Activated CD4-positive, alpha-beta T cell treated with anti-CD3 and anti-CD28 coated beads for 48 hours (primary cell): Measurements from ENCODE around the gene PLCB4.

ENCODE experiments used
- DNase-seq: peaks from one replicate; pipeline ENCODE4 v3.0.0-alpha.2; 2020

The PLCB4 gene

DNA sequence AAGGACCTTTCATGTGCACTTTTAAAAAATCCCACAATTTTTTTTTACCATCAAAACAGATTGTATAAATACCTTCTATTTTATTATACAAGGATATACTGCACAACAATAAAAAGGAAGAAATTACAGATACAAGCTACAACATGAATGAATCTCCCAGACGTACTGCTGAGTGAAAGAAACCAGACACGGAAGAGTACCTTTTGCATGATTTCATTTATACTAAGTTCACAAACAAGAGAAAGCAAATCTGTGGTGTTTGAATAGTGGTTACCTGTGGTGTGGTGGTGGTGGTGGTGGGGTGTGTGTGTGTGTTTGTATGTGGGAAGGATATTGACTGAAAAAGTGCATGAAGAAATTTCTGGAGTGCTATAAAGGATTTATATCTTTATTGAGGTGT is 6.8 kb upstream of the PLCB4 start:
- no peak for DNase-seq

GRCh38 chr20:9066191-9066590 is 2.7 kb upstream of the PLCB4 start:
- no peak for DNase-seq

DNA sequence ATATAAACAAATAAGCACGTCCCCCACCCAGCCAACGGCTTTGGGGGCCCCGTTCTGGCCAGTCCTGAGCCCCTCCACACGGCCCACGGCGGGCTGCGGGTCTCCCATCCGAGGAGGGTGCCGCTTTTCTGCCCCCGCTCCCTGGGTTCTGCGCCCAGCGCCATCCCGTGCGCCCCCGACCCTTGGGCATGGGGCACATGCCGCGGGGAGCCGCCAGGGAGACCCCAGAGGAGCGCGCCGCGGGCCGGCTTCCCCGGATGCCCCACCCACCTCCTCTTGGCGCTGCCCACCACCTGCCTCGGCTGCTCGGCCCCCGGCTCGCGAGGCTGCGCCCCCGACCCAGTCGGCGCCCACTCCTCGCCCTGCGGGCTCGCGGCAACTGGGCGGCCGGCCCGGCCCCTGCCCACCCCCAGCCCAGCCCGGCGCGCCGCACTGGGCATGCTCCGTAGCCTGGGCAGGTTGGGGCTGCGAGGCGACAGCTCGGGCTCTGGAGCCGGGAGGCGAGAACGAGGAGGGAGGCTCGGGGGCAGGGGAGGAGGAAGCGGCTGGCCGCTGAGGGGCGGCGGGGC is 570 bp upstream of the PLCB4 start:
- DNase-seq: no peak

DNA sequence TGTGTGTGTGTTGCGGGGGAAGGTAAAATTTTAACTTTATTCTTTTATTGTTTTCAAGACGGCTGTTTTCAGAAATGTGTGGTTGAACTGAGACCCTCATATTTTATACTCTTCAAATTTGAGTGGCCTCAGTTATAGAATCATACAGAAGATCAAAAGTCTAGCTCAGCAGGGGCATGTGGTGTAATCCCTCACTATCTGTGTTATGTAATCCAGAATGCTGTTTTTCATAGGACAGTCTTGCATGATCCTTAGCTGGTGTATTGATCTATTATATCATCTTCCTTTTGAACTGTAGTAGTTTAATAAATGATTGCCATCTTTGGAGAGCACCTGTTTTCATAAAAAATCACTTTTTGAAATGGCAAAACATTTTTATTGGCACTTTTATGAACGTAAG is 1.4 kb downstream of the PLCB4 start:
- no peak for DNase-seq

- no peak for DNase-seq
These were observed 3.3 kb downstream of the PLCB4 start for GRCh38 chr20:9071976-9072726.

- DNase-seq: no peak
These were observed 4.1 kb downstream of the PLCB4 start for GRCh38 chr20:9072861-9073500.

- DNase-seq: no peak
These were observed 6.6 kb downstream of the PLCB4 start for GRCh38 chr20:9075264-9076095.

GRCh38 chr20:9076440-9076839 is 7.6 kb downstream of the PLCB4 start:
- DNase-seq: no peak

- no peak for DNase-seq
These were observed 10.2 kb downstream of the PLCB4 start for GRCh38 chr20:9078826-9079731.

GRCh38 chr20:9081423-9081966 is 12.6 kb downstream of the PLCB4 start:
- no peak for DNase-seq

DNA sequence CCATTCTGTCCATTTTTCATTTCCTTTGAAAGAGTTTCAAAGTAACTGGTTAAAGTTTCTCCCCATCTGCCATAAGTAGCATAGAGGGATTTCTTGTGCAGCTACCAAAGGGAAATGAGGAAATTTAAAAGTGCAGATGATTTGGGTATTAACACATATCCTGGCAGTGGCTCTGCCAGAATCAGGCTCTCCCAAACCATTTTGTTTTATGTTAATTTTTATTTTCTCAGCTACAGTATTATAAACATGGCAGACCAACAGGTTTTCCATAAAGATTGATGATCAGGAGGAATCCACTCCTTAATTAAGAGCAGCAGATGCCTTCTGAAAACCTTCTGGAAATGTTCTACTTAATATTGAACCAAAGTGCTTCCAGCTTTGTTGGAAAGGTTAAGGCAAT is 13.9 kb downstream of the PLCB4 start:
- no peak for DNase-seq

GRCh38 chr20:9087531-9088217 is 18.8 kb downstream of the PLCB4 start:
- no peak for DNase-seq

DNA sequence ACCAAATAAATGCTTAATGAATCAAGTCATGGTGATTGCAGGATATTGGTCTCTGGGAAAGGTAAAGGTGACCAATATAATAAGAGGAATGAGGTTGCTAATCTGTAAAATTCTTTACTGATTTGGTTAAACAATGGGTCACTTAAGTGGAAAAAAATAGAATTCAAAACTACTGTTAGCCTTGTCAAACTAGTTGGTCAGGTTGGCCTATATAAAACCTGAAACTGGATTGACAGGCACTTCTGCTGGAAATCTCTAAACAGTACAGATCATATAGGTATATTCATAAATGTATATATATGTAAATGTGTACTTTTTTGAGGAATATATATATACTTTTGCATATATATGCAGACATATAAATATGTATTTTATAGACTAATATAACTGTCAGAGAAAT is 19.7 kb downstream of the PLCB4 start:
- no peak for DNase-seq

DNA sequence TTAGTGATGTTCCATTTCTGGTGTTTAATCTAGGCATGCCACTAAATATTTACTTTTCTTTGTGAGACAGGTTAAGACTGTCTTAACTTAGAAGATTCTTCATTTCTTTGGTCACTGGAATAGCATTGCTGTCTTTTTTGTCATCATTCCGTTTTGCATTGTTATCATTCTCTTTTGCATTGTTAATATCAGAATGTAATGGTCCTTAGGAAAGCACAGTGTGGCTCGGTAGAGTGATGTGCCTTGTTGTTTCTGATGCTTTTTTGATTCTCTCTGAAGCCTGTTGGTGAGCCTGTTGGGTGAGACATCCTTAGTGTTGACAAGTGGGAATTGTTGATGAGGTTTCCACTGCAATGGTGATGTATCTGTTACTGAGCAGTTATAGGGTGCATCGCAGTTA is 23.2 kb downstream of the PLCB4 start:
- DNase-seq: no peak

GRCh38 chr20:9092655-9093054 is 23.8 kb downstream of the PLCB4 start:
- no peak for DNase-seq

GRCh38 chr20:9093218-9093957 is 24.5 kb downstream of the PLCB4 start:
- no peak for DNase-seq

GRCh38 chr20:9099372-9099771 is 30.5 kb downstream of the PLCB4 start:
- DNase-seq: no peak

GRCh38 chr20:9100691-9101090 is 31.8 kb downstream of the PLCB4 start:
- DNase-seq: no peak

DNA sequence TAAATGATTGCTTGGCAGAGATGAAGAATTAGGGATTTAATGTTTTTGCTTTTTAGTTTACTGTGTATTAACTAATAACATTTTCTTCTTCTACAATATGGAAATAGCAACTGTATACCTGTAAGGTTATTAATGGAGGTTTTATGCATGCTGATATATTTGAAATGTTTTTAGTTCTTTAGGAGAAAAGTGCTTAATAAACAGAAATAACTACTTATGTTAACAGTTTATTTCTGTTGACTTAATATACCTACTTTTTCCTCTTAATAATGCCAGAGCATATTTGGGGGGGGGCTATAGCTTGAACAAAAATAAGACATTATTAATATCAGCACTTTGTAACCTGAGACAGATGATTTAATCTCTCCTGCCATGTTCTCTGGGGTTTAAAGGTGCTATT is 33.6 kb downstream of the PLCB4 start:
- DNase-seq: no peak

- no peak for DNase-seq
These were observed 35.1 kb downstream of the PLCB4 start for GRCh38 chr20:9103955-9104354.

- DNase-seq: no peak
These were observed 39.4 kb downstream of the PLCB4 start for GRCh38 chr20:9108260-9108659.
